Measurements from ENCODE around the gene HIPK3. TPM values are rescaled to one million over a fixed set of nuclear protein-coding genes. Genes with fewer than 3 reads are reported as not detected.
A peak's percentile ranks its signal among the peaks of the same experiment; 100 is the strongest.

The HIPK3 gene
- total and polyA plus RNA-seq, 10 of the 15 experiments (the other 5 are each of a cell fraction or from before 2014, with no cell fraction given), result 3.4 to 26.5 (median 13.6) TPM

DNA sequence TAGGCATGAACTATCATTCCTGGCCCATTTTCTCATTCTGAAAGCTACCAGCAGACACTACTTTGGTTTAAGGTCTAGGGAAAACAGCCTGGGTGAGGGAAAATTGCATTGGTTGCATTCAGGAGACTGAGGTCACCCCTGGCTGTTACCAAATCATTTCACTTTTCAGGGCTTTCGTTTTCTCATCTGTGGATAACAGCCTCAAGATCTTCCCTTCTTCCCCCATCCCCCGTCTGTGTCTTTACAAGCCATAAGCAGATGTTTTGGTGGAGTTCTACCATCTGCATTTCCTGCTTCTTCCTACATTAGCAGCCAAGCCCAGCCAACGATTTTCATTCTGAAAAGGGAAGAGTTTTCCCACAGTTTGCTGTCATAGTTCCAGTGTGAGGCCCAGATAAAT is 130.4 kb downstream of the HIPK3 start (continued):
- TF ChIP-seq NR2F1 (conservative IDR thresholded peaks at IDR 0.05) (0 out of 2 replicates have a peak, but pooled peaks have one; percentile 18), PAX8 (IDR thresholded peaks at IDR 0.05) (no peak), MYC (IDR thresholded peaks at IDR 0.05; ENCODE audit: insufficient read depth, insufficient read length, insufficient replicate concordance, low read length, severe bottlenecking) (no peak), NFYA (IDR thresholded peaks at IDR 0.05; ENCODE audit: borderline replicate concordance, low read depth, low read length) (no peak), NBN (IDR thresholded peaks at IDR 0.05) (no peak), YBX1 (IDR thresholded peaks at IDR 0.05) (no peak), BHLHE40 (IDR thresholded peaks at IDR 0.05; ENCODE audit: borderline replicate concordance in 1 of 2, low read depth in 2 of 2, low read length in 1 of 2) (no peak), SMC3 (IDR thresholded peaks at IDR 0.05; ENCODE audit: borderline replicate concordance, low read length) (no peak), ZSCAN29 (IDR thresholded peaks at IDR 0.05) (no peak), TCF3 (IDR thresholded peaks at IDR 0.05; ENCODE audit: borderline replicate concordance, insufficient read depth, low read depth, low read length) (peak; percentile 64; the same call in 1 of the 2 replicates), CREB1 (IDR thresholded peaks at IDR 0.05; ENCODE audit: low read depth) (no peak), RB1 (IDR thresholded peaks at IDR 0.05; ENCODE audit: borderline replicate concordance) (no peak)
- TF ChIP-seq, protein P1, sequence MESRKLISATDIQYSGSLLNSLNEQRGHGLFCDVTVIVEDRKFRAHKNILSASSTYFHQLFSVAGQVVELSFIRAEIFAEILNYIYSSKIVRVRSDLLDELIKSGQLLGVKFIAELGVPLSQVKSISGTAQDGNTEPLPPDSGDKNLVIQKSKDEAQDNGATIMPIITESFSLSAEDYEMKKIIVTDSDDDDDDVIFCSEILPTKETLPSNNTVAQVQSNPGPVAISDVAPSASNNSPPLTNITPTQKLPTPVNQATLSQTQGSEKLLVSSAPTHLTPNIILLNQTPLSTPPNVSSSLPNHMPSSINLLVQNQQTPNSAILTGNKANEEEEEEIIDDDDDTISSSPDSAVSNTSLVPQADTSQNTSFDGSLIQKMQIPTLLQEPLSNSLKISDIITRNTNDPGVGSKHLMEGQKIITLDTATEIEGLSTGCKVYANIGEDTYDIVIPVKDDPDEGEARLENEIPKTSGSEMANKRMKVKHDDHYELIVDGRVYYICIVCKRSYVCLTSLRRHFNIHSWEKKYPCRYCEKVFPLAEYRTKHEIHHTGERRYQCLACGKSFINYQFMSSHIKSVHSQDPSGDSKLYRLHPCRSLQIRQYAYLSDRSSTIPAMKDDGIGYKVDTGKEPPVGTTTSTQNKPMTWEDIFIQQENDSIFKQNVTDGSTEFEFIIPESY (IDR thresholded peaks at IDR 0.05), result no peak
- TF ChIP-seq, protein P2, sequence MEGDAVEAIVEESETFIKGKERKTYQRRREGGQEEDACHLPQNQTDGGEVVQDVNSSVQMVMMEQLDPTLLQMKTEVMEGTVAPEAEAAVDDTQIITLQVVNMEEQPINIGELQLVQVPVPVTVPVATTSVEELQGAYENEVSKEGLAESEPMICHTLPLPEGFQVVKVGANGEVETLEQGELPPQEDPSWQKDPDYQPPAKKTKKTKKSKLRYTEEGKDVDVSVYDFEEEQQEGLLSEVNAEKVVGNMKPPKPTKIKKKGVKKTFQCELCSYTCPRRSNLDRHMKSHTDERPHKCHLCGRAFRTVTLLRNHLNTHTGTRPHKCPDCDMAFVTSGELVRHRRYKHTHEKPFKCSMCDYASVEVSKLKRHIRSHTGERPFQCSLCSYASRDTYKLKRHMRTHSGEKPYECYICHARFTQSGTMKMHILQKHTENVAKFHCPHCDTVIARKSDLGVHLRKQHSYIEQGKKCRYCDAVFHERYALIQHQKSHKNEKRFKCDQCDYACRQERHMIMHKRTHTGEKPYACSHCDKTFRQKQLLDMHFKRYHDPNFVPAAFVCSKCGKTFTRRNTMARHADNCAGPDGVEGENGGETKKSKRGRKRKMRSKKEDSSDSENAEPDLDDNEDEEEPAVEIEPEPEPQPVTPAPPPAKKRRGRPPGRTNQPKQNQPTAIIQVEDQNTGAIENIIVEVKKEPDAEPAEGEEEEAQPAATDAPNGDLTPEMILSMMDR (IDR thresholded peaks at IDR 0.05 in 2 of 3, conservative IDR thresholded peaks at IDR 0.05 in 1 of 3; ENCODE audit: control insufficient read depth in 2 of 3, extremely low read depth in 1 of 3, insufficient read depth in 1 of 3, low read depth in 3 of 3, low read length in 3 of 3), result no peak
- TF ChIP-seq, protein P3, sequence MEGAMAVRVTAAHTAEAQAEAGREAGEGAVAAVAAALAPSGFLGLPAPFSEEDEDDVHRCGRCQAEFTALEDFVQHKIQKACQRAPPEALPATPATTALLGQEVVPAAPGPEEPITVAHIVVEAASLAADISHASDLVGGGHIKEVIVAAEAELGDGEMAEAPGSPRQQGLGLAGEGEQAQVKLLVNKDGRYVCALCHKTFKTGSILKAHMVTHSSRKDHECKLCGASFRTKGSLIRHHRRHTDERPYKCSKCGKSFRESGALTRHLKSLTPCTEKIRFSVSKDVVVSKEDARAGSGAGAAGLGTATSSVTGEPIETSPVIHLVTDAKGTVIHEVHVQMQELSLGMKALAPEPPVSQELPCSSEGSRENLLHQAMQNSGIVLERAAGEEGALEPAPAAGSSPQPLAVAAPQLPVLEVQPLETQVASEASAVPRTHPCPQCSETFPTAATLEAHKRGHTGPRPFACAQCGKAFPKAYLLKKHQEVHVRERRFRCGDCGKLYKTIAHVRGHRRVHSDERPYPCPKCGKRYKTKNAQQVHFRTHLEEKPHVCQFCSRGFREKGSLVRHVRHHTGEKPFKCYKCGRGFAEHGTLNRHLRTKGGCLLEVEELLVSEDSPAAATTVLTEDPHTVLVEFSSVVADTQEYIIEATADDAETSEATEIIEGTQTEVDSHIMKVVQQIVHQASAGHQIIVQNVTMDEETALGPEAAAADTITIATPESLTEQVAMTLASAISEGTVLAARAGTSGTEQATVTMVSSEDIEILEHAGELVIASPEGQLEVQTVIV (IDR thresholded peaks at IDR 0.05; ENCODE audit: borderline replicate concordance, partially characterized antibody), result no peak
- TF ChIP-seq, protein P4, sequence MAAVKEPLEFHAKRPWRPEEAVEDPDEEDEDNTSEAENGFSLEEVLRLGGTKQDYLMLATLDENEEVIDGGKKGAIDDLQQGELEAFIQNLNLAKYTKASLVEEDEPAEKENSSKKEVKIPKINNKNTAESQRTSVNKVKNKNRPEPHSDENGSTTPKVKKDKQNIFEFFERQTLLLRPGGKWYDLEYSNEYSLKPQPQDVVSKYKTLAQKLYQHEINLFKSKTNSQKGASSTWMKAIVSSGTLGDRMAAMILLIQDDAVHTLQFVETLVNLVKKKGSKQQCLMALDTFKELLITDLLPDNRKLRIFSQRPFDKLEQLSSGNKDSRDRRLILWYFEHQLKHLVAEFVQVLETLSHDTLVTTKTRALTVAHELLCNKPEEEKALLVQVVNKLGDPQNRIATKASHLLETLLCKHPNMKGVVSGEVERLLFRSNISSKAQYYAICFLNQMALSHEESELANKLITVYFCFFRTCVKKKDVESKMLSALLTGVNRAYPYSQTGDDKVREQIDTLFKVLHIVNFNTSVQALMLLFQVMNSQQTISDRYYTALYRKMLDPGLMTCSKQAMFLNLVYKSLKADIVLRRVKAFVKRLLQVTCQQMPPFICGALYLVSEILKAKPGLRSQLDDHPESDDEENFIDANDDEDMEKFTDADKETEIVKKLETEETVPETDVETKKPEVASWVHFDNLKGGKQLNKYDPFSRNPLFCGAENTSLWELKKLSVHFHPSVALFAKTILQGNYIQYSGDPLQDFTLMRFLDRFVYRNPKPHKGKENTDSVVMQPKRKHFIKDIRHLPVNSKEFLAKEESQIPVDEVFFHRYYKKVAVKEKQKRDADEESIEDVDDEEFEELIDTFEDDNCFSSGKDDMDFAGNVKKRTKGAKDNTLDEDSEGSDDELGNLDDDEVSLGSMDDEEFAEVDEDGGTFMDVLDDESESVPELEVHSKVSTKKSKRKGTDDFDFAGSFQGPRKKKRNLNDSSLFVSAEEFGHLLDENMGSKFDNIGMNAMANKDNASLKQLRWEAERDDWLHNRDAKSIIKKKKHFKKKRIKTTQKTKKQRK (IDR thresholded peaks at IDR 0.05; ENCODE audit: low read depth, low read length), result no peak
- TF ChIP-seq, protein P5, sequence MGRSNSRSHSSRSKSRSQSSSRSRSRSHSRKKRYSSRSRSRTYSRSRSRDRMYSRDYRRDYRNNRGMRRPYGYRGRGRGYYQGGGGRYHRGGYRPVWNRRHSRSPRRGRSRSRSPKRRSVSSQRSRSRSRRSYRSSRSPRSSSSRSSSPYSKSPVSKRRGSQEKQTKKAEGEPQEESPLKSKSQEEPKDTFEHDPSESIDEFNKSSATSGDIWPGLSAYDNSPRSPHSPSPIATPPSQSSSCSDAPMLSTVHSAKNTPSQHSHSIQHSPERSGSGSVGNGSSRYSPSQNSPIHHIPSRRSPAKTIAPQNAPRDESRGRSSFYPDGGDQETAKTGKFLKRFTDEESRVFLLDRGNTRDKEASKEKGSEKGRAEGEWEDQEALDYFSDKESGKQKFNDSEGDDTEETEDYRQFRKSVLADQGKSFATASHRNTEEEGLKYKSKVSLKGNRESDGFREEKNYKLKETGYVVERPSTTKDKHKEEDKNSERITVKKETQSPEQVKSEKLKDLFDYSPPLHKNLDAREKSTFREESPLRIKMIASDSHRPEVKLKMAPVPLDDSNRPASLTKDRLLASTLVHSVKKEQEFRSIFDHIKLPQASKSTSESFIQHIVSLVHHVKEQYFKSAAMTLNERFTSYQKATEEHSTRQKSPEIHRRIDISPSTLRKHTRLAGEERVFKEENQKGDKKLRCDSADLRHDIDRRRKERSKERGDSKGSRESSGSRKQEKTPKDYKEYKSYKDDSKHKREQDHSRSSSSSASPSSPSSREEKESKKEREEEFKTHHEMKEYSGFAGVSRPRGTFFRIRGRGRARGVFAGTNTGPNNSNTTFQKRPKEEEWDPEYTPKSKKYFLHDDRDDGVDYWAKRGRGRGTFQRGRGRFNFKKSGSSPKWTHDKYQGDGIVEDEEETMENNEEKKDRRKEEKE (IDR thresholded peaks at IDR 0.05), result no peak
